HG02588 (cell line): ENCODE results near the gene GIMAP8.
"Not testable (repeated sequence)": the region's sequence is repeated elsewhere in the genome, so short reads cannot be mapped to it uniquely, and the experiment has no call there.

ENCODE experiments used
- ATAC-seq: cut with Tn5 transposase; IDR thresholded peaks from one replicate; pipeline ENCODE4 v1.9.1; 2021; ENCODE audit warnings: mild to moderate bottlenecking, moderate library complexity; ENCODE audit not compliant: unreplicated experiment

Gene GIMAP8

GRCh38 chr7:150434240-150434639 is 16.2 kb upstream of the GIMAP8 start:
- no peak for ATAC-seq

- ATAC-seq: no peak
Observed at GRCh38 chr7:150435047-150435389, 15.4 kb upstream of the GIMAP8 start.

- peak; percentile 91 for ATAC-seq
Observed at GRCh38 chr7:150435390-150436073, 14.9 kb upstream of the GIMAP8 start.

- no peak for ATAC-seq
Observed at GRCh38 chr7:150439967-150440366, 10.5 kb upstream of the GIMAP8 start.

- ATAC-seq: no peak
Observed at GRCh38 chr7:150441524-150441923, 8.9 kb upstream of the GIMAP8 start.

GRCh38 chr7:150442811-150443210 is 7.6 kb upstream of the GIMAP8 start:
- ATAC-seq: no peak

GRCh38 chr7:150443793-150444540 is 6.5 kb upstream of the GIMAP8 start:
- no peak for ATAC-seq

GRCh38 chr7:150444674-150445365 is 5.6 kb upstream of the GIMAP8 start:
- ATAC-seq: no peak

GRCh38 chr7:150446288-150446938 is 4.0 kb upstream of the GIMAP8 start:
- no peak for ATAC-seq

- ATAC-seq: no peak
Observed at GRCh38 chr7:150447966-150448788, 2.3 kb upstream of the GIMAP8 start.

- peak; percentile 56 for ATAC-seq
Observed at GRCh38 chr7:150448789-150449147, 1.7 kb upstream of the GIMAP8 start.

- ATAC-seq: no peak
Observed at GRCh38 chr7:150449206-150449952, 1.1 kb upstream of the GIMAP8 start.

- no peak for ATAC-seq
Observed at GRCh38 chr7:150451097-150451793, 815 bp downstream of the GIMAP8 start.

- ATAC-seq: no peak
Observed at GRCh38 chr7:150451833-150452461, 1.5 kb downstream of the GIMAP8 start.

- ATAC-seq: no peak
Observed at GRCh38 chr7:150453181-150453580, 2.8 kb downstream of the GIMAP8 start.

GRCh38 chr7:150453892-150454291 is 3.5 kb downstream of the GIMAP8 start:
- no peak for ATAC-seq

- ATAC-seq: not testable (repeated sequence)
Observed at GRCh38 chr7:150457064-150457463, 6.6 kb downstream of the GIMAP8 start.

GRCh38 chr7:150458235-150458634 is 7.8 kb downstream of the GIMAP8 start:
- ATAC-seq: no peak

- no peak for ATAC-seq
Observed at GRCh38 chr7:150458756-150459155, 8.3 kb downstream of the GIMAP8 start.
